HG03378 (cell line): ENCODE measurements around the gene RNASEL.
"Not testable (repeated sequence)": the region's sequence is repeated elsewhere in the genome, so short reads cannot be mapped to it uniquely, and the experiment has no call there.

Experiments
- ATAC-seq: cut with Tn5 transposase; IDR thresholded peaks from one replicate; pipeline ENCODE4 v1.9.1; 2021; ENCODE audit warnings: mild to moderate bottlenecking, moderate library complexity; ENCODE audit not compliant: unreplicated experiment

Gene RNASEL

DNA sequence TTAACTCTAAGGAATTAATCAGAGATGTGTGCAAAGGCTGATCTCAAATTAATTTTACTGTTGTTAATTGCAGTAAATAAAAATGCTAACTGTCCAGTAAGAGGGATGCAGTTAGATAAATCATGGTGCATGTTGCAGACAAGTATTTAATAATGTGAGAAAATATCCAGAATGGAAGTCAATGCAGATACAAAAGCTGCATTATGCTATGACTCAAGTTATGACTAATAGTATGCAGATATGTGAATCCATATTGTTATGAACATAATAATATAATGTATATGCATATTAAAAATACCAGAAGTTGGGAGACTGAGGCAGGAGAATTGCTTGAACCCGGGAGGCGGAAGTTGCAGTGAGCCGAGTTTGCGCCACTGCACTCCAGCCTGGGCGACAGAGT lies 21.4 kb downstream of the RNASEL start:
- ATAC-seq, result no peak

DNA sequence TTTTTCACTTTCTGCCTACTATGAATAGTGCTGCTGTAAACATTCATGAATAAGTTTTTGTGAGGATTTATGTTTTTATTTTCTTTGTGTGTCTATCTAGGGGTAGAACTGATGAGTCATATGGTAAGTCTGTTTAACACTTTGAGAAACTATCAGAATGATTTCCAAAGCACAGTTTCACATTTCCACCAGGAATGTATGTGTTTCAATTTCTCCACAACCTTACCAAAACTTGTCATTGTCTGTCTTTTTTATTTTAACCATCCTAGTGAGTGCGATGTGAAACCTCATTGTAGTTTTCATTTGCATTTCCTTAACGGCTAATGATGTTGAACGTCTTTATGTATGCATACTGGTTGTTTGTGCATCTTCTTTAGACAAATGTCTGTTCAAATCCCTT lies 23.5 kb downstream of the RNASEL start:
- no peak for ATAC-seq

DNA sequence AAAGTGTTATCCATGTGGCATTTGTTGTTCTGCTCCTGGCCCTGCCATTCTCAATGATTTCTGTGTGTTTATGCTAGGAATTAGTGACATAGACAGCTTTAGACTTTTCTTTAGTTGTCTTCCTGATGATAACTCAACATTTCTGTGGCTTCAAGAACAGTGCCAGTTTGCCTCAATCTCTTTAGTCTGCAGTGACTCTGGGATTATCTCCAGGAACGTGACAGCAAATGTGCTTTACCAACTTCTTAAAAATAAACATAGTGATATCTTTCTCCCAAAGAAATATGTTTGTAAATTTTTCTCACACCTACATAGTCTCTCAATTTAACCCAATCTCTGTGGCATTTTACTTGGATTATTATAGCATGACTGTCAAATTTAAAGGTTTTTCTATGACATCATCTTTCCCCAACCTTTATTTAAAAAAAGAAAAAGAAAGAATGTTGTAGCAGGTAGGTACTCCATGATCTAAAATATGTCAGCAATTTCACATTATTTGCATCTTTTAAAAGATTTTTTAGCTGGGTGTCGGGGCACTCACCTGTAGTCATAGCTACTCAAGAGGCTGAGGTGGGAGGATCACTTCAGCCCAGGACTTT lies 24.6 kb downstream of the RNASEL start:
- no peak for ATAC-seq

DNA sequence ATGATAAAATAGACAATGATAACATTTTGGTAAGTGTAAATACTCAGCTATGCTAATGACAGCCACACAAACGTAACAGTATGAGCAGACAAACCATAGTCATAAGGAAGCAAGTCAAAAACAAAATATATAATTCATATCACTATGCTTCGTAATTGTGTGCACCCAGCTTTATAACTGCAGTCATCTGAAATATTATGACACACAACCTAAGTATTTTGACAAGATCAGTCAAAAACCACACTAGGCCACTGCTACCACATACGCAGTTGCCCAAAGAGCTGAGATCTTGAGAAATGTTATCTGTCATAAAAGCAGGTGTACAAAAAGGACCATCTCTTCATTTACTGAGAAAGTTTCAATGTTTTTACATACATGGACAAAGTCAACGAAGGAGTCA lies 26.0 kb downstream of the RNASEL start:
- no peak for ATAC-seq

DNA sequence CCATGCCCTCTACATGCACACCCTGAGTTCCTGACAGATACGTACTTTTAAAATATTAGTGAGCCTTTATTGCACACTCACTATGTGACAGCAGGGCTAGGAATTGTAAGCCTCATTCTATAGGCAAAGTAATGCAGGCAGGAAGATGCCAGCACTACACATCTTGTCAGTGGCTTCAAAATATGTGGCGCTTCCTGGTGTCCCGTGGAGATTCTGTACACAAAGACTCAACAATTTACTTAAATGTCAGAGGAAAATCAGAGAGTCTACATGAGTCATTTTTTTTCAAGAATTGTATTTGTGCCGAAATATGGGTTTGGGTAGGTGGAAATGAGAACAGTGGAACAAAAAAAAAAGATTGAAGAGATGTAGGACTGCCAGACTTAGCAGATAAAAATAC lies 27.6 kb downstream of the RNASEL start:
- ATAC-seq, result no peak

DNA sequence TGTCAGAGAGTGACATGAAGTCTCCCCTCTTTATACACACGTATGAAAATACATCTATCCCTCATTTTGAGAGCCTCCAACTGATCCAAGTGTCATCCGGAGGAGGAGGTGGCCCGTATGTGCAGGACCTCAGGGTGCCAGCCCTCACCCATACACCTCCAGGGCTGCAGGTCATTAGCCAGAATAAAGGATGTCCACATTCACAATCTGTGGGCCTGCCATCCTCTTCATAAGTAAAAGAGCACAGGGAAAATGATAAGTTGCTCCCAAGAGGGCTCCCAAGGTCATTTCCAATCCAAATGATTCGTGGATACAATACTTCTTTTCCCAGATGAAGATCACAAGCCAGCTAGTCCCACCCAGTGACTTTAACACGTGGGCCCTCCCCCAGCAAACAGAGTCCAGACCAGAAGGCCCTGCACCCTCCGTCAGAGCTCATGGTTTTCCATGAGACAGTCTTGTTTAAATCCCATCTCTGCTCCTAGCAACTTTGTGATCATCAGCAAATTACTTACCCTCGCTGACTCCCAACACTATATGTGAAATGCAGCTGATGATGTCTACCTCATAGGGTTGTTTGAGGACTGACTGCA lies 28.6 kb downstream of the RNASEL start:
- no peak for ATAC-seq

DNA sequence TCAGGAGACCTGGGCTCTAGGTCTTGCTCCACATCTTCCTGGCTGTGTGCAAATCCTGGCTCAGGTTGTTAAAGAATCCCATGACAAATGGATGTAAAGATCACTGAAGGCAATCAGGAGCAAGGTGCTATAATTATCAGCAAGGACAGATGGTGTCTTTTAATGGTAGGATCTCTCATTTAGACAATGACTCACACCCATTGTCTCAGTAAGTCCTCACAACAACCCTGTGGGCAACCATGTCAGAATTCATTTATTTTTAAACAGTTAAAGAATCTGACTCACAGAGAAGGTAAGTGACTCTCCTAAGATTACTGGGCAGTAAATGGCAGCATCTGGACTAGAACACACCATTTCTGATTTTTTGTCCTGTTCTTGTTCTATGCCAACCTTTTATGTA lies 32.8 kb downstream of the RNASEL start:
- no peak for ATAC-seq

DNA sequence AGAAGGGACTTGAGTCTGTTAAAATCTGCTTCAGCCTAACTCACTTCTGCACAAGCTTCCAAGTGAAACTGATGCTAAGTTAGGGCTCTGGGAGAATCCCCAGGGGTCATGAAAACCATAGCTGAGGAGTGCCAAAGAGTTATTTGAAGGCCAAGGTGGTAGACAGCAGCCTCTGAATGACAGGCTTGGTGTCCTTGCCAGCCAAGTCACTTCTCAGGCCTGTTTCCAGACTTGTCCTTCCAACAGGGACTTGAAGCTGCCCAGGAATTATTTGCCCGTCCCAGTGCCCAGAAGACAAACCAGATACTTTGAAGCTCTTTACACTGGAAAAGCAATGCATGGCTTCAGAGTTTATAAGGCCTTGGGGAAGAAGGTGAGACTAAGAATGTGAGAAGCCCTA lies 33.6 kb downstream of the RNASEL start:
- ATAC-seq, result no peak

DNA sequence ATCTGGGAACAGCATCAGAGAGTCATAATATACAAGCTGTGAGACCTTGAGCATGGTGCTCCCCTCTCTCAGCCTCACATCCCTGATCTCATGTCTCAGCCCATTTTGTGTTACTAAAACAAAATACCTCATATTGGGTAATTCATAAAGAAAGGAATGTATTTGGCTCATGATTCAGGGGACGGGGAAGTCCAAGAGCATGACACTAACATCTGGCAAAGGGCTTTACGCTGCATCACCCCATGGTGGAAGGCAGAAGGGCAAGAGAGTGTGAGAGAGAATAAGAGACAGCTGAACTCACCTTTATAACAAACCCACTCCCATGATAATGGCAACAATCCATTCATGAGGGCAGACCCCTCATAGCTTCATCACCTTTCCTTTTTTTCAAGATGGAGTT lies 36.5 kb downstream of the RNASEL start:
- no peak for ATAC-seq

DNA sequence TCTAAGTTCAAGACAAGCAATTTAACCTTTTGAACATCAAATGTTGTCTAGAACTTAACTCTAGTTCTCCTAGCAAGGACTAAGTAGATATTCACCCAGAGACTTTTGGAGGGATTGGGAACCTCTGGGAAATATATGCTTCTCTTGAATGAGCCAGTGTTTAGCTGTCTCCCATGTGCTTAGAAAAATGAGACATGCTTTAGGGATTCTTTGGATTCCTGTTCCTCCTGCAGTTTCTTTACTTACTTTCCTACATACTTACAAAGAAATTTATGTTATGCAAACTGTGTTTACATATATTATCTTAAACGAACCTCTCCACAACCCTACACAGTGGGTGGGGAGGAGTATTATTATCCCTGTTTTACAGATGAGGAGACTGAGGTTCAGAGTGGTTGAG lies 39.2 kb downstream of the RNASEL start:
- ATAC-seq, result no peak

DNA sequence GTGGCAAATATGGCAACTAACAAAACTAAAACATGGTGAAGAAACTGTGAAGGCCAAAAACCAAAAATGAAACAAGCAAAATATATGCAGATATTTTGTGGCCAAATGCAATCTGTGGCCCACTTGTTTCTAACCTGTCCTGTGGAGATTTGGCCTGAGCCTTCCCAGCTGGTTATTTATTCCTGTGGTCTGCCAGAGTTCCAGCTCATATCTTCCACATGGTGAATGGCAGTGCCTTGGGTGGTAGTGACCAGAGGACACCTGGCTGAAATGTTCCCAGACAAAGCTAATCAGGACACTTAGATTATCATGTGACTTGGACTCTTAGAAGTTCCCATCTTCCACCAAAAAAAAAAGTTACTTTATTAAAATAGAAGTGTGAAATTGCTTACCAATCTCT lies 39.7 kb downstream of the RNASEL start:
- ATAC-seq, result no peak

DNA sequence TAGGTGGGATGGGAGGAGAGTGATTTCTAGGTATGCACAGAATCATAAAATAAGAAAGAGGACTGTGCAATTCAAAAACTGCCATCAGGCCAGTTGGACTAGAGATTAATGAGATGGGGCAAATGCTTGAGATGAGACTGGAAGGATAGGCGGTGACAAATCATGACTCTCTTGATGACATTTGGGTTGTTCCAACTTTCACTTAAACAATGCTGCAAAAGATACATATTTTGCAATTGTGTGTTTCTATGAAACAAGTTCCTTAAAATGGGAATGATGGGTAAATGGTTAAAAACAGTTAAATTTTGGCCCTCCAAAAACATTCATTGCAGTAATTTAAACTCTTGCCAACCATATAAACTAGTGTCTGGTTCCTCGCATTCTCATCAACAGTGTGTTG lies 55.2 kb downstream of the RNASEL start:
- no peak for ATAC-seq

DNA sequence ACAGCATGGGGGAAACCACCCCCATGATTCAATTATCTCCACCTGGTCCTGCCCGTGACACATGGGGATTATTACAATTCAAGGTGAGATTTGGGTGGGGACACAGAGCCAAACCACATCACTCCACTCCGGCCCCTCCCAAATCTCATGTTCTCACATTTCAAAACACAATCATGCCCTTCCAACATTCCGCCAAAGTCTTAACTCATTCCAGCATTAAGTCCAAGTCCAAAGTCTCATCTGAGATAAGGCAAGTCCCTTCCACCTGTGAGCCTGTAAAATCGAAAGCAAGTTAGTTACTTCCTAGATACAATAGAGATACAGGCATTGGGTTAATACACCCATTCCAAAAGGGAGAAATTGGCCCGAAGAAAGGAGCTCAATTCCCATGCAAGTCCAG lies 60.9 kb downstream of the RNASEL start:
- not testable (repeated sequence) for ATAC-seq

DNA sequence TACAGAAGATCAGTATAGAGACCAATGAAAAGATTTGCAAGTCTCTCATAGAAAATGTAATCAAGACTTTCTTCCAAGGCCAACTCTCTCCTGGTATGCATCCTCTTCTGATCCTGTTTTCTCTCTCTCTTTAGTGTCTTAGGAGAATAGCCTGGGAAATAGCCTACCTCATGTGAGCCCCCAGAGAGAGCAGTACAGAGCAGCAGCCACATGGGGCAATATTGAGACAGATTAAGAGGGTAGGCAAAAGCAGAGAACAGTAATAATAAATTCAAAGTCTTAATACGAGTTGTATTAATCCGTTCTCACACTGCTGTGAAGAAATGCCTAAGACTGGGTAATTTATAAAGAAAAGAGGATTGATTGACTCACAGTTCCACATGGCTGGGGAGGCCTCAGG lies 61.4 kb downstream of the RNASEL start:
- ATAC-seq, result no peak

DNA sequence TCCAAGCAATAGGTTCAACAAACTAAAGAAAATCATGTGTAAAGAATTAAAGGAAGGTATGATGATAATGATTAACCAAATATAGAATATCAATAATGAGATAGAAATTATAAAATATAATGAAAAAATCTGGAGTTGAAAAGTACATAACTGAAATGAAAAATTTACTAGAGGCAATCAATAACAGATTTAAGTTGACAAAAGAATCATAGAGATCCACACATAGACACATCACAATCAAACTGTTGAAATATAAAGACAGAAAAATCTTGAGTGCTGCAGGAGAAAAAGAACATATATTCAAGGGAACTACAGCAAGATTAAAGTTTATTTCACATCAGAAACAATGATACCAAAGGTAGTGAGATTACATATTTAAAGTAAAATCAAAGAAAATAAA lies 63.7 kb downstream of the RNASEL start:
- ATAC-seq, result no peak
